Pancreas (tissue), 10 donors: Measurements from ENCODE around the gene CCDC127. TPM values are rescaled to one million over a fixed set of nuclear protein-coding genes. Genes with fewer than 3 reads are reported as not detected.

Experiments used
- ATAC-seq, 4 donors: fragments of 200-7000 bp; cut with Tn5 transposase; one replicate each; pipeline versions ENCODE4 v1.8.0 to v1.9.1; 2020; ENCODE audit warnings: mild to moderate bottlenecking in 4 of 4, moderate library complexity in 4 of 4
- DNase-seq, 6 donors: peaks; one replicate each; pipeline ENCODE4 v3.0.0-alpha.2; 2020
- FAIRE-seq: peaks from 2 replicates; lab custom pipeline; 2012; peaks lifted over from hg19 to GRCh38; lab: Jason Lieb, UNC
- H3K27ac ChIP-seq, 4 donors: fragments of 200-600 bp; sonication (generic); 1 replicate in 3 of 4; 2 replicates in 1 of 4; pipeline versions ENCODE4 v1.5.0 to v1.8.0; 2020
- H3K27me3 ChIP-seq, 4 donors: fragments of 200-600 bp; one replicate each; pipeline ENCODE4 v1.8.0; 2021
- H3K36me3 ChIP-seq, 3 donors: fragments of 200-600 bp; sonication (generic) in 1 of 3; one replicate each; pipeline versions ENCODE4 v1.5.0 to v1.8.0; 2020 to 2021
- H3K4me1 ChIP-seq, 3 donors: fragments of 200-600 bp; one replicate each; pipeline ENCODE4 v1.8.0; 2021
- H3K4me3 ChIP-seq, 4 donors: fragments of 200-600 bp; sonication (generic) in 2 of 4; one replicate each; pipeline versions ENCODE4 v1.5.0 to v1.8.0; 2020 to 2021
- H3K9me3 ChIP-seq, 4 donors: fragments of 200-600 bp; one replicate each; pipeline ENCODE4 v1.8.0; 2021
- CTCF ChIP-seq, 4 donors: fragments of 200-600 bp; sonication (generic) in 3 of 4; IDR thresholded peaks; one replicate each; pipeline versions ENCODE4 v1.5.0 to v1.8.0; 2021; ENCODE audit warnings: antibody characterized with exemption in 4 of 4
- WGBS, 2 donors: extraction: QIAGEN DNeasy Blood & Tissue Kit; methylation state at CpG; one replicate each; pipeline ENCODE4 v1.1.7; 2013; 5-methylcytosine and 5-hydroxymethylcytosine counted together
- intact Hi-C, 3 donors: fragments of 100-400 bp; cut with DNase I; formaldehyde crosslinking; loops; one replicate each; pipeline versions ENCODE4 v1.11.1 to v1.14.2; 2022
- polyA plus RNA-seq, 2 donors: library from polyadenylated mRNA; stranded (reverse); fragments of 200-250 nt; gene quantifications; one replicate each; pipeline ENCODE4 v1.2.3, GENCODE V29; 2013
- total RNA-seq, 6 donors: library from RNA; stranded (reverse); fragmentation: NEBNext Ultra II Directional in 4 of 6; extraction: Animal tissue kit (Norgen Biotek cat#: 25700) in 4 of 6; gene quantifications; one replicate each; pipeline versions ENCODE4 v1.2.1 to v1.2.4, GENCODE V29; 2021 to 2023
- donor health status: healthy with polysubstance abuse.
- donor health status: DM: no; HTN: no; CAD: no; lungs with moderate emphysema.
- donor health status: DM: no; HTN: no; CAD: no.
- donor health status: control.
- donor health status: control.
- donor health status: Bipolar disorder and iron deficiency.
- donor health status: DM: yes; HTN: yes; CAD: no.
- donor health status: DM: no; HTN: no; CAD: no.
- donor health status: DM: no; HTN: no; CAD: no.
- donor health status: DM: yes; HTN: yes; CAD: no.

The CCDC127 gene
- total and polyA plus RNA-seq, 8 donors, result 1.2 to 3.9 (median 1.9) TPM

- Histone ChIP-seq H3K27me3 (no peaks in the 10 kb centered on the region), H3K36me3 (no peaks in the 10 kb centered on the region), H3K4me1 (no peaks in the 10 kb centered on the region), H3K27ac (no peak overlapping the region), H3K4me3 (no peak overlapping the region), H3K9me3 (no peaks in the 10 kb centered on the region)
- no peak for TF ChIP-seq CTCF (IDR thresholded peaks at IDR 0.05)
- WGBS, 2 donors, result 73 to 86% methylated on average over 14 of the region's 14 CpGs
- ATAC-seq, result no peak
- intact Hi-C loops, result no loop called here
- no peak for DNase-seq
- FAIRE-seq, result no peak
These were observed 57.8 kb downstream of the CCDC127 start for GRCh38 chr5:160173-160510.

- FAIRE-seq, result no peak
- Histone ChIP-seq H3K9me3 (no peaks in the 10 kb centered on the region), H3K4me1 (no peaks in the 10 kb centered on the region), H3K36me3 (no peaks in the 10 kb centered on the region), H3K27ac (no peak overlapping the region), H3K27me3 (no peaks in the 10 kb centered on the region), H3K4me3 (no peak overlapping the region)
- no peak for TF ChIP-seq CTCF (IDR thresholded peaks at IDR 0.05)
- intact Hi-C loops, result no loop called here
- ATAC-seq, result no peak
- peak in 1 of 6 donors; percentile 26 for DNase-seq
- WGBS, 2 donors, result 62 to 75% methylated on average over 19 of the region's 19 CpGs
These were observed 58.3 kb downstream of the CCDC127 start for GRCh38 chr5:159448-160172.

GRCh38 chr5:158807-159447 lies 59.0 kb downstream of the CCDC127 start:
- TF ChIP-seq CTCF (IDR thresholded peaks at IDR 0.05), result no peak
- DNase-seq (peak in 1 of 6 donors; percentile 29), ATAC-seq (no peak), FAIRE-seq (no peak)
- no peak overlapping the region for H3K4me3 ChIP-seq
- intact Hi-C loops, result no loop called here
- no peak overlapping the region for H3K27ac ChIP-seq
- H3K36me3 ChIP-seq, result no peaks in the 10 kb centered on the region
- no peaks in the 10 kb centered on the region for H3K4me1 ChIP-seq
- H3K27me3 ChIP-seq, result no peaks in the 10 kb centered on the region
- H3K9me3 ChIP-seq, result no peaks in the 10 kb centered on the region
- WGBS, 2 donors, result 60 to 79% methylated on average over 17 of the region's 17 CpGs

GRCh38 chr5:157801-158200 lies 60.2 kb downstream of the CCDC127 start:
- no peaks in the 10 kb centered on the region for H3K9me3 ChIP-seq
- no peaks in the 10 kb centered on the region for H3K4me1 ChIP-seq
- DNase-seq, result peak in 1 of 6 donors; percentile 41
- H3K4me3 ChIP-seq, result no peak overlapping the region
- H3K36me3 ChIP-seq, result no peaks in the 10 kb centered on the region
- no peak for FAIRE-seq
- WGBS, 2 donors, result 84 to 87% methylated on average over 11 of the region's 11 CpGs
- intact Hi-C loops, result no loop called here
- H3K27ac ChIP-seq, result no peak overlapping the region
- ATAC-seq, result no peak
- no peaks in the 10 kb centered on the region for H3K27me3 ChIP-seq
- no peak for TF ChIP-seq CTCF (IDR thresholded peaks at IDR 0.05)

GRCh38 chr5:157126-157715 lies 60.7 kb downstream of the CCDC127 start:
- Histone ChIP-seq H3K4me1 (no peaks in the 10 kb centered on the region), H3K9me3 (no peaks in the 10 kb centered on the region), H3K27ac (no peak overlapping the region), H3K27me3 (no peaks in the 10 kb centered on the region), H3K36me3 (no peaks in the 10 kb centered on the region), H3K4me3 (no peak overlapping the region)
- intact Hi-C loops, result no loop called here
- no peak for ATAC-seq
- DNase-seq, result no peak
- no peak for TF ChIP-seq CTCF (IDR thresholded peaks at IDR 0.05)
- FAIRE-seq, result no peak
- WGBS, 2 donors, result 70 to 81% methylated on average over 12 of the region's 12 CpGs
